Naive B cell (primary cell): ENCODE measurements around the gene EEF1A1. TPM values are rescaled to one million over a fixed set of nuclear protein-coding genes. Genes with fewer than 3 reads are reported as not detected.
"Not testable (repeated sequence)": the region's sequence is repeated elsewhere in the genome, so short reads cannot be mapped to it uniquely, and the experiment has no call there.

Experiments used
- ATAC-seq, 2 donors: fragments of 150-1000 bp; cut with Tn5 transposase; 2 replicates each; pipeline ENCODE4 v1.10.0; 2021; ENCODE audit warnings: low read depth in 2 of 2, mild to moderate bottlenecking in 2 of 2, moderate library complexity in 2 of 2
- DNase-seq: peaks from one replicate; pipeline ENCODE4 v3.0.0; 2022
- H3K27ac Mint-ChIP-seq, 6 donors: one replicate each; pipeline ENCODE4 v1.8.0; 2020 to 2022; ENCODE audit warnings: mild to moderate bottlenecking in 6 of 6, mixed read lengths in 6 of 6, moderate library complexity in 5 of 6, inconsistent platforms in 2 of 6
- H3K27me3 Mint-ChIP-seq, 3 donors: one replicate each; pipeline ENCODE4 v1.8.0; 2021 to 2022; ENCODE audit warnings: mixed read lengths in 3 of 3, mild to moderate bottlenecking in 1 of 3
- H3K36me3 Mint-ChIP-seq, 2 donors: one replicate each; pipeline ENCODE4 v1.8.0; 2020 to 2022; ENCODE audit warnings: mixed read lengths in 2 of 2, inconsistent platforms in 1 of 2, mild to moderate bottlenecking in 1 of 2
- H3K4me1 Mint-ChIP-seq, 3 donors: one replicate each; pipeline ENCODE4 v1.8.0; 2020 to 2022; ENCODE audit warnings: mixed read lengths in 3 of 3, inconsistent platforms in 1 of 3, mild to moderate bottlenecking in 1 of 3, moderate library complexity in 1 of 3
- H3K4me3 Mint-ChIP-seq, 8 donors: one replicate each; pipeline ENCODE4 v1.8.0; 2020 to 2022; ENCODE audit warnings: mild to moderate bottlenecking in 8 of 8, mixed read lengths in 8 of 8, moderate library complexity in 8 of 8, inconsistent platforms in 2 of 8
- H3K9me3 Mint-ChIP-seq, 7 donors: one replicate each; pipeline ENCODE4 v1.8.0; 2020 to 2022; ENCODE audit warnings: mixed read lengths in 7 of 7, mild to moderate bottlenecking in 5 of 7, inconsistent platforms in 2 of 7, moderate library complexity in 1 of 7
- polyA plus RNA-seq, 6 donors: library from polyadenylated mRNA; unstranded; fragments of 300-500 nt; fragmentation: Illumina TruSeq; gene quantifications; one replicate each; pipeline ENCODE4 v1.2.3, GENCODE V29; 2021; ENCODE audit warnings: low read depth in 6 of 6

The EEF1A1 gene
- polyA plus RNA-seq, 6 donors from 2014 or later, result 7,111 to 10,868 (median 8,890) TPM

- Mint-ChIP-seq H3K27me3 (no peaks in the 10 kb centered on the region), H3K9me3 (peaks cover 0 to 2% (median 0%) of the 10 kb centered on the region in 7 donors)
Observed at GRCh38 chr6:73523434-73524123, 2.7 kb upstream of the EEF1A1 start.

GRCh38 chr6:73521351-73521985, 636 bp upstream of the EEF1A1 start:
- Mint-ChIP-seq H3K9me3 (peaks cover 0 to 2% (median 0%) of the 10 kb centered on the region in 7 donors), H3K27me3 (no peaks in the 10 kb centered on the region), H3K36me3 (peaks cover 22 to 23% of the 10 kb centered on the region in 2 donors), H3K4me1 (peaks cover 30 to 60% (median 37%) of the 10 kb centered on the region in 3 donors), H3K4me3 (peak overlapping the region; percentile 89 to 99 (median 95)), H3K27ac (peak overlapping the region; percentile 97 to 100 (median 98))
- no peak for DNase-seq
- peak; percentile 22 to 27 for ATAC-seq

More at GRCh38 chr6:73523434-73524123, 2.7 kb upstream of the EEF1A1 start:
- Mint-ChIP-seq H3K36me3 (peaks cover 14 to 22% of the 10 kb centered on the region in 2 donors), H3K27ac (peak overlapping the region; percentile 97 to 100 (median 99)), H3K4me3 (peak overlapping the region; percentile 89 to 99 (median 94)), H3K4me1 (peaks cover 24 to 43% (median 26%) of the 10 kb centered on the region in 3 donors)
- peak; percentile 46 to 51 for ATAC-seq
- peak; percentile 86 for DNase-seq

GRCh38 chr6:73519926-73520687, 725 bp downstream of the EEF1A1 start:
- Mint-ChIP-seq H3K36me3 (peaks cover 22 to 24% of the 10 kb centered on the region in 2 donors), H3K9me3 (peaks cover 0 to 2% (median 0%) of the 10 kb centered on the region in 7 donors), H3K4me3 (peak overlapping the region; percentile 89 to 99 (median 95)), H3K27ac (peak overlapping the region; percentile 97 to 100 (median 98)), H3K27me3 (no peaks in the 10 kb centered on the region), H3K4me1 (peaks cover 43 to 74% (median 50%) of the 10 kb centered on the region in 3 donors)
- DNase-seq, result peak; percentile 69
- ATAC-seq, result peak; percentile 15 to 27

GRCh38 chr6:73518982-73519881, 1.6 kb downstream of the EEF1A1 start:
- not testable (repeated sequence) for H3K27me3 Mint-ChIP-seq, DNase-seq, ATAC-seq, H3K9me3 Mint-ChIP-seq
- peaks cover 22 to 24% of the 10 kb centered on the region in 2 donors for H3K36me3 Mint-ChIP-seq
- peak overlapping the region; percentile 89 to 99 (median 95) for H3K4me3 Mint-ChIP-seq
- peak overlapping the region; percentile 97 to 100 (median 98) for H3K27ac Mint-ChIP-seq
- H3K4me1 Mint-ChIP-seq, result peaks cover 48 to 79% (median 54%) of the 10 kb centered on the region in 3 donors

DNA sequence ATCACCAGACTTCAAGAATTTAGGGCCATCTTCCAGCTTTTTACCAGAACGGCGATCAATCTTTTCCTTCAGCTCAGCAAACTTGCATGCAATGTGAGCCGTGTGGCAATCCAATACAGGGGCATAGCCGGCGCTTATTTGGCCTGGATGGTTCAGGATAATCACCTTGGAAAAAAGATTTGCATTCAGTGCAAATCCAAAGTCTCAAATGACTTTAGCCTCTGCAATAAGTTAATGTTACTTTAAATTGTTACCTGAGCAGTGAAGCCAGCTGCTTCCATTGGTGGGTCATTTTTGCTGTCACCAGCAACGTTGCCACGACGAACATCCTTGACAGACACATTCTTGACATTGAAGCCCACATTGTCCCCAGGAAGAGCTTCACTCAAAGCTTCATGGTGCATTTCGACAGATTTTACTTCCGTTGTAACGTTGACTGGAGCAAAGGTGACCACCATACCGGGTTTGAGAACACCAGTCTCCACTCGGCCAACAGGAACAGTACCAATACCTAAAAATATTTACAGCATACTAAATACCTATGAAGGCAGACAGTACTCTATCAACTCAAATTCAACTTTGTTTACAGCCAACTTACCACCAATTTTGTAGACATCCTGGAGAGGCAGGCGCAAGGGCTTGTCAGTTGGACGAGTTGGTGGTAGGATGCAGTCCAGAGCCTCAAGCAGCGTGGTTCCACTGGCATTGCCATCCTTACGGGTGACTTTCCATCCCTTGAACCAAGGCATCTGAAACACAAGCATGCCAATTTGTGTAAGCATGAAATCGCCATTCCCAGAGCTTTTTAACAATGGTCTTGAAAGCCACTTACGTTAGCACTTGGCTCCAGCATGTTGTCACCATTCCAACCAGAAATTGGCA, 2.5 kb downstream of the EEF1A1 start:
- H3K4me3 Mint-ChIP-seq, result peak overlapping the region; percentile 74 to 97 (median 86)
- H3K27me3 Mint-ChIP-seq, ATAC-seq, H3K9me3 Mint-ChIP-seq, DNase-seq: not testable (repeated sequence)
- peaks cover 22 to 24% of the 10 kb centered on the region in 2 donors for H3K36me3 Mint-ChIP-seq
- H3K4me1 Mint-ChIP-seq, result peaks cover 48 to 74% (median 51%) of the 10 kb centered on the region in 3 donors
- peak overlapping the region; percentile 38 to 99 (median 83) for H3K27ac Mint-ChIP-seq

DNA sequence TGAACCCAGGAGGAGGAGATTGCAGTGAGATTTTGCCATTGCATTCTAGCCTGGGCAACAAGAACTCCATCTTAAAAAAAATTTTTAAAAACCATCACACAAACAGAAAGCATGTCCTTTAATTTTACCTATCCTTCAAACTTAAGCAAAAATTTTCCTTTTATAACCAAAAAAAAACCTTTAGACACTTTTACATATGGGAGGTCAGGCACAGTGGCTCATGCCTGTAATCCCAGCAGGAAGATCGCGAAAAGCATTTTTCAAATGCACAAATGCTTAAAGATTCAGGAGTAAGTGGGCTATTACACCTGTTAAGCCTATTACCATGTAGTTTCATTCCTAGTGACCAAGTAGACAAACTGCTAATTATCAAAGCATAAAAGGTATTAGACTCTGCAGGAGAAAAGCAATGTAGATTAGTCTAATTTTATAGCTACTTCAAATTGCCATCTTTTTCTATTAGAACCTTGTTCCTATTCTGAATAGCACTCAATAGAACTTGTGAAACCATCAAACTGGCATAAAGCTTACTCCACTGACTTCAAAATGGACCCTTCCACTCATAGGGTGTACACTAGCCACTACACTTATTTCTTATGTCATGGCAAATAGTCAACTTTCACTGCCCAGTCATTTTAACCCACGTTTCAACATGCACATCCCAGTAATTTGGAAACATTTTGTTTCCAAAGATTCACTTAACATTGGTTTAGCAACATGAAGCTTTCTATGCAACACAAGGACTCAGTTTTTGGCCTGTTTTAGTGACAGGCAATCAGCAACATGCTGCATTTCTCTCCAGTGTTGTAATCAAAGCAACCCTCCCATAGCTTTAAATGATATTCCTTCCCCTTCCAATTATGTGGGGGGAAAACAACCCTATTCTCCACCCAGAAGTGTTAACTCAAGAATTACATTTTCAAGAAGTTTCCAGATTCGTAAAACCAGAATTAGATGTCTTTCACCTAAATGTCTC, 4.0 kb downstream of the EEF1A1 start:
- Mint-ChIP-seq H3K4me3 (peak overlapping the region in 7 of 8 donors; percentile 15 to 83 (median 45)), H3K4me1 (peaks cover 41 to 64% (median 53%) of the 10 kb centered on the region in 3 donors), H3K27me3 (no peaks in the 10 kb centered on the region), H3K27ac (peak overlapping the region in 5 of 6 donors; percentile 41 to 95 (median 76)), H3K9me3 (peaks cover 0 to 2% (median 0%) of the 10 kb centered on the region in 7 donors), H3K36me3 (peaks cover 22 to 24% of the 10 kb centered on the region in 2 donors)
- DNase-seq (no peak), ATAC-seq (no peak)

DNA sequence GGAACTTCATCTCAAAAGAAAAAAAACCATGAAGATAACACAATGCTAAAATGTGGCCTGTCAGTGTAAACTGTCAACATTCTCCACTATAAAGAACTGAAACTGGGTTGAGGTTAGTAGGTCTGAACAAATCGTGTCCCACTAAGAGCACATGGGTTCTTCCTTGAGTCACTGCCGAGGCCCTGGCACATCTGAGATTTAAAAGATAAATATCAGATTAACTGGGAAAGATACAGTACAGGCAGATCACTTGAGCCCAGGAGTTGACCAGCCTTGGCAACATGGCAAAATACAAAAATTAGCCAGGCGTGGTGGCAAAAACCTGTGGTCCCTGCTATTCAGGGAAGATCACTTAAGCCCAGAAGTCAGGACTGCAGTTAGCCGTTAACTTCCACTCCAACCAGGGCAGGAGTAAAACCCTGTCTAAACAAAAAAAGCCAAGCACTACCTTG, 5.6 kb downstream of the EEF1A1 start:
- ATAC-seq (peak; percentile 48 to 56), DNase-seq (peak; percentile 51)
- H3K4me3 Mint-ChIP-seq, result peak overlapping the region; percentile 17 to 83 (median 44)
- peaks cover 10 to 19% of the 10 kb centered on the region in 2 donors for H3K36me3 Mint-ChIP-seq
- H3K27me3 Mint-ChIP-seq, result no peaks in the 10 kb centered on the region
- no peaks in the 10 kb centered on the region for H3K9me3 Mint-ChIP-seq
- peak overlapping the region; percentile 66 to 95 (median 91) for H3K27ac Mint-ChIP-seq
- peaks cover 33 to 76% (median 57%) of the 10 kb centered on the region in 3 donors for H3K4me1 Mint-ChIP-seq

- H3K27ac Mint-ChIP-seq, result peak overlapping the region in 5 of 6 donors; percentile 66 to 90 (median 79)
- ATAC-seq, result no peak
- peaks cover 28 to 74% (median 56%) of the 10 kb centered on the region in 3 donors for H3K4me1 Mint-ChIP-seq
- H3K27me3 Mint-ChIP-seq, result no peaks in the 10 kb centered on the region
- DNase-seq, result no peak
- H3K4me3 Mint-ChIP-seq, result peak overlapping the region in 2 of 8 donors; percentile 47 to 83
- no peaks in the 10 kb centered on the region for H3K9me3 Mint-ChIP-seq
- peaks cover 5 to 15% of the 10 kb centered on the region in 2 donors for H3K36me3 Mint-ChIP-seq
Observed at GRCh38 chr6:73514746-73515110, 6.1 kb downstream of the EEF1A1 start.

- no peak overlapping the region for H3K4me3 Mint-ChIP-seq
- H3K36me3 Mint-ChIP-seq, result peaks cover 0 to 10% of the 10 kb centered on the region in 2 donors
- ATAC-seq (no peak), DNase-seq (no peak)
- peaks cover 23 to 62% (median 48%) of the 10 kb centered on the region in 3 donors for H3K4me1 Mint-ChIP-seq
- H3K9me3 Mint-ChIP-seq, result no peaks in the 10 kb centered on the region
- no peaks in the 10 kb centered on the region for H3K27me3 Mint-ChIP-seq
- peak overlapping the region in 4 of 6 donors; percentile 6 to 76 (median 44) for H3K27ac Mint-ChIP-seq
Observed at GRCh38 chr6:73513496-73513854, 7.4 kb downstream of the EEF1A1 start.

GRCh38 chr6:73511796-73512195, 9.0 kb downstream of the EEF1A1 start:
- Mint-ChIP-seq H3K27ac (peak overlapping the region in 2 of 6 donors; percentile 20 to 72), H3K4me1 (peaks cover 19 to 49% (median 39%) of the 10 kb centered on the region in 3 donors), H3K27me3 (no peaks in the 10 kb centered on the region), H3K36me3 (peaks cover 0 to 4% of the 10 kb centered on the region in 2 donors), H3K4me3 (no peak overlapping the region), H3K9me3 (no peaks in the 10 kb centered on the region)
- DNase-seq (no peak), ATAC-seq (no peak)

DNA sequence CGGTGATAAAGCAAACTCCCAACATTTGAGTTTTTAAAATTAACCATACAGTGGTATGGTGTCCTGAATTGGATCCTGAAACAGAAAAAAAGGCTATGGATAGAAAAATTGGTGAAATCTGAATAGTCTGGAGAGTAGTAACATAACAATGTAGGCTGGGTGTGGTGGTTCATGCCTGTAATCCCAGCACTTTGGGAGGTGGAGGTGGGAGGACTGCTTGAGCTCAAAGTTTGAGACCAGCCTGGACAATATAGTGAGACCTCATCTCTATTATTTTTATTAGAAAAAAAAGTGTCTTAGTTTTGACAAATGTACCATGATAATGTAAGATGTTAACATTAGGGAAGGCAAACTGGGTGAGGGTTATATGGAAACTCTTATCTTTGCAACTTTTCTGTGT, 11.0 kb downstream of the EEF1A1 start:
- DNase-seq (no peak), ATAC-seq (no peak)
- peak overlapping the region in 3 of 6 donors; percentile 30 to 49 (median 39) for H3K27ac Mint-ChIP-seq
- H3K4me3 Mint-ChIP-seq, result no peak overlapping the region
- H3K9me3 Mint-ChIP-seq, result no peaks in the 10 kb centered on the region
- no peaks in the 10 kb centered on the region for H3K27me3 Mint-ChIP-seq
- no peaks in the 10 kb centered on the region for H3K36me3 Mint-ChIP-seq
- H3K4me1 Mint-ChIP-seq, result peaks cover 2 to 30% (median 22%) of the 10 kb centered on the region in 3 donors
